Large intestine (tissue), 3 donors: ENCODE measurements around the gene NT5C. TPM values are rescaled to one million over a fixed set of nuclear protein-coding genes. Genes with fewer than 3 reads are reported as not detected.

Source experiments
- DNase-seq, 2 donors: peaks; one replicate each; pipeline versions ENCODE4 v3.0.0 to v3.0.0-alpha.2; 2013
- H3K27ac ChIP-seq: one replicate; pipeline ENCODE4 v1.5.1; 2013; ENCODE audit warnings: low read length
- H3K27me3 ChIP-seq: 2 replicates; pipeline ENCODE4 v1.6.1; 2013; ENCODE audit warnings: low read length; ENCODE audit not compliant: control insufficient read depth, insufficient read depth
- H3K36me3 ChIP-seq: 2 replicates; pipeline ENCODE4 v1.6.1; 2013; ENCODE audit warnings: low read length; ENCODE audit not compliant: control insufficient read depth, insufficient read depth
- H3K4me1 ChIP-seq: one replicate; pipeline ENCODE4 v1.6.1; 2013; ENCODE audit warnings: low read length; ENCODE audit not compliant: control insufficient read depth, insufficient read depth
- H3K4me3 ChIP-seq: one replicate; pipeline ENCODE4 v1.5.1; 2013; ENCODE audit warnings: low read length
- H3K9me3 ChIP-seq: one replicate; pipeline ENCODE4 v1.6.1; 2013; ENCODE audit warnings: mild to moderate bottlenecking, low read depth, low read length, moderate library complexity; ENCODE audit not compliant: control insufficient read depth
- WGBS: methylation state at CpG from one replicate; pipeline ENCODE4 v1.1.5; 2013; ENCODE audit warnings: low lambda C conversion rate; ENCODE audit not compliant: insufficient coverage; 5-methylcytosine and 5-hydroxymethylcytosine counted together
- polyA plus RNA-seq: library from polyadenylated mRNA; unstranded; fragments of 120-200 nt; gene quantifications from one replicate; pipeline ENCODE4 v1.2.1, GENCODE V29; 2013

Gene NT5C
- polyA plus RNA-seq, 1 donor = 52.2 TPM

- peaks cover 41% of the 10 kb centered on the region for H3K36me3 ChIP-seq
- DNase-seq = no peak
- H3K27me3 ChIP-seq = no peaks in the 10 kb centered on the region
- no peak overlapping the region for H3K27ac ChIP-seq
- WGBS = no CpG with 5 or more reads among the region's 16 CpGs
- H3K4me1 ChIP-seq = peaks cover 54% of the 10 kb centered on the region
- peaks cover 2% of the 10 kb centered on the region for H3K9me3 ChIP-seq
- H3K4me3 ChIP-seq = no peak overlapping the region
These were observed 36.6 kb downstream of the NT5C start for GRCh38 chr17:75094871-75095399.

- Histone ChIP-seq H3K27me3 (no peaks in the 10 kb centered on the region), H3K36me3 (peaks cover 28% of the 10 kb centered on the region), H3K4me3 (no peak overlapping the region), H3K27ac (peak overlapping the region; percentile 80), H3K9me3 (no peaks in the 10 kb centered on the region), H3K4me1 (peaks cover 66% of the 10 kb centered on the region)
- no CpG with 5 or more reads among the region's 18 CpGs for whole genome bisulfite sequencing
- no peak for DNase-seq
These were observed 37.9 kb downstream of the NT5C start for GRCh38 chr17:75093548-75094158.

GRCh38 chr17:75091855-75092327 is 39.7 kb downstream of the NT5C start:
- H3K27ac ChIP-seq = peak overlapping the region; percentile 80
- no peak overlapping the region for H3K4me3 ChIP-seq
- no peaks in the 10 kb centered on the region for H3K9me3 ChIP-seq
- H3K4me1 ChIP-seq = peaks cover 76% of the 10 kb centered on the region
- peak; percentile 83 to 91 for DNase-seq
- no peaks in the 10 kb centered on the region for H3K27me3 ChIP-seq
- peaks cover 14% of the 10 kb centered on the region for H3K36me3 ChIP-seq
- WGBS = no CpG with 5 or more reads among the region's 10 CpGs

GRCh38 chr17:75090871-75091854 is 40.4 kb downstream of the NT5C start:
- Histone ChIP-seq H3K36me3 (peaks cover 14% of the 10 kb centered on the region), H3K9me3 (no peaks in the 10 kb centered on the region), H3K4me3 (peak overlapping the region; percentile 7), H3K4me1 (peaks cover 80% of the 10 kb centered on the region), H3K27me3 (no peaks in the 10 kb centered on the region), H3K27ac (peak overlapping the region; percentile 80)
- WGBS = 34% methylated on average over 3 of the region's 19 CpGs
- DNase-seq = peak in 1 of 2 donors; percentile 76

- DNase-seq = peak in 1 of 2 donors; percentile 72
- no CpG with 5 or more reads among the region's 11 CpGs for WGBS
- peaks cover 77% of the 10 kb centered on the region for H3K4me1 ChIP-seq
These were observed 42.8 kb downstream of the NT5C start for GRCh38 chr17:75088465-75089417.

GRCh38 chr17:75087558-75088453 is 43.7 kb downstream of the NT5C start, which contains the start of gene SLC16A5:
SLC16A5 (plus strand) TSS chr17:75087954; CDS start chr17:75093637, 5,683 bp downstream.
- Histone ChIP-seq H3K36me3 (no peaks in the 10 kb centered on the region), H3K4me3 (peak within 1 kb of the TSS; percentile 83), H3K27me3 (no peaks in the 10 kb centered on the region), H3K4me1 (peaks cover 69% of the 10 kb centered on the region), H3K9me3 (no peaks in the 10 kb centered on the region), H3K27ac (peak within 1 kb of the TSS; percentile 98)
- DNase-seq = peak; percentile 91 to 97
- no CpG with 5 or more reads among the region's 69 CpGs for WGBS

More at GRCh38 chr17:75088465-75089417, 42.8 kb downstream of the NT5C start:
- H3K9me3 ChIP-seq = no peaks in the 10 kb centered on the region
- H3K4me3 ChIP-seq = peak overlapping the region; percentile 83
- no peaks in the 10 kb centered on the region for H3K27me3 ChIP-seq
- H3K36me3 ChIP-seq = peaks cover 1% of the 10 kb centered on the region
- H3K27ac ChIP-seq = peak overlapping the region; percentile 98

GRCh38 chr17:75087182-75087557 is 44.4 kb downstream of the NT5C start:
- DNase-seq = no peak
- no peaks in the 10 kb centered on the region for H3K36me3 ChIP-seq
- no CpG with 5 or more reads among the region's 12 CpGs for WGBS
- H3K27ac ChIP-seq = peak overlapping the region; percentile 98
- peak overlapping the region; percentile 83 for H3K4me3 ChIP-seq
- H3K9me3 ChIP-seq = no peaks in the 10 kb centered on the region
- H3K4me1 ChIP-seq = peaks cover 63% of the 10 kb centered on the region
- no peaks in the 10 kb centered on the region for H3K27me3 ChIP-seq

GRCh38 chr17:75086496-75087181 is 44.9 kb downstream of the NT5C start:
- Histone ChIP-seq H3K9me3 (no peaks in the 10 kb centered on the region), H3K27ac (peak overlapping the region; percentile 98), H3K27me3 (no peaks in the 10 kb centered on the region), H3K36me3 (no peaks in the 10 kb centered on the region), H3K4me3 (peak overlapping the region; percentile 83), H3K4me1 (peaks cover 58% of the 10 kb centered on the region)
- WGBS = 67% methylated on average over 3 of the region's 15 CpGs
- peak in 1 of 2 donors; percentile 77 for DNase-seq
